ENCODE data around the gene FAM117B.

DNA sequence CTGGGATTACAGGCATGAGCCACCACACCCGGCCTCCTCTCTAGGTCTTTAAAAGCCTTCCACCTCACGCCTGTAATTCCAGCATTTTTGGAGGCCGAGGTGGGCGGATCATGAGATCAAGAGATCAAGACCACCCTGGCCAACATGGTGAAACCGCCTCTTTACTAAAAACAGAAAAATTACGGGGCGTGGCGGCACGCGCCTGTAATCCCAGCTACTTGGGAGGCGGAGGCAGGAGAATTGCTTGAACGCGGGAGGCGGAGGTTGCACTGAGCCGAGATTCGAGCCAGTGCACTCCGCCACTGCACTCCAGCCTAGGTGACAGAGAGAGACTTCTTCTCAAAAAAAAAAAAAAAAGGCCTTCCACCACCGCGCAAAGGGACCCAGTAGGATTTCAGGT, 1.3 kb upstream of the FAM117B start:
- TF ChIP-seq, protein P1, sequence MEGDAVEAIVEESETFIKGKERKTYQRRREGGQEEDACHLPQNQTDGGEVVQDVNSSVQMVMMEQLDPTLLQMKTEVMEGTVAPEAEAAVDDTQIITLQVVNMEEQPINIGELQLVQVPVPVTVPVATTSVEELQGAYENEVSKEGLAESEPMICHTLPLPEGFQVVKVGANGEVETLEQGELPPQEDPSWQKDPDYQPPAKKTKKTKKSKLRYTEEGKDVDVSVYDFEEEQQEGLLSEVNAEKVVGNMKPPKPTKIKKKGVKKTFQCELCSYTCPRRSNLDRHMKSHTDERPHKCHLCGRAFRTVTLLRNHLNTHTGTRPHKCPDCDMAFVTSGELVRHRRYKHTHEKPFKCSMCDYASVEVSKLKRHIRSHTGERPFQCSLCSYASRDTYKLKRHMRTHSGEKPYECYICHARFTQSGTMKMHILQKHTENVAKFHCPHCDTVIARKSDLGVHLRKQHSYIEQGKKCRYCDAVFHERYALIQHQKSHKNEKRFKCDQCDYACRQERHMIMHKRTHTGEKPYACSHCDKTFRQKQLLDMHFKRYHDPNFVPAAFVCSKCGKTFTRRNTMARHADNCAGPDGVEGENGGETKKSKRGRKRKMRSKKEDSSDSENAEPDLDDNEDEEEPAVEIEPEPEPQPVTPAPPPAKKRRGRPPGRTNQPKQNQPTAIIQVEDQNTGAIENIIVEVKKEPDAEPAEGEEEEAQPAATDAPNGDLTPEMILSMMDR (IDR thresholded peaks at IDR 0.05) = no peak
- no peak for TF ChIP-seq POLR2A (IDR thresholded peaks at IDR 0.05)

Data from tibial nerve (tissue), 3 donors.